Transverse colon (tissue), 4 donors: ENCODE results near the gene OR5L2. TPM values are rescaled to one million over a fixed set of nuclear protein-coding genes. Genes with fewer than 3 reads are reported as not detected.
A peak's percentile ranks its signal among the peaks of the same experiment; 100 is the strongest.
"Not testable (repeated sequence)": the region's sequence is repeated elsewhere in the genome, so short reads cannot be mapped to it uniquely, and the experiment has no call there.

Experiments used
- DNase-seq: peaks from one replicate; pipeline ENCODE4 v3.0.0-alpha.2; 2019
- H3K27ac ChIP-seq, 4 donors: fragments of 200-600 bp; sonication (generic); 2 replicates each; pipeline ENCODE4 v1.5.1; 2016 to 2018; ENCODE audit warnings: inconsistent platforms in 4 of 4
- H3K27me3 ChIP-seq: fragments of 200-600 bp; sonication (generic); 2 replicates; pipeline ENCODE4 v1.5.1; 2017; ENCODE audit warnings: inconsistent platforms
- H3K36me3 ChIP-seq, 4 donors: fragments of 200-600 bp; sonication (generic); 2 replicates each; pipeline ENCODE4 v1.5.1; 2017 to 2019; ENCODE audit warnings: inconsistent platforms in 4 of 4
- H3K4me1 ChIP-seq, 4 donors: fragments of 200-600 bp; sonication (generic); 2 replicates each; pipeline ENCODE4 v1.5.1; 2017 to 2020; ENCODE audit warnings: inconsistent platforms in 4 of 4
- H3K4me3 ChIP-seq, 4 donors: fragments of 200-600 bp; sonication (generic); 1 replicate in 1 of 4; 2 replicates in 3 of 4; pipeline versions ENCODE4 v1.5.1 to v1.6.1; 2017 to 2019; ENCODE audit warnings: inconsistent platforms in 4 of 4
- H3K9me3 ChIP-seq, 2 donors: fragments of 200-600 bp; sonication (generic); 2 replicates each; pipeline ENCODE4 v1.5.1; 2017 to 2019; ENCODE audit warnings: inconsistent platforms in 2 of 2
- EP300 ChIP-seq: sonication (generic); formaldehyde crosslinking; IDR thresholded peaks from one replicate; pipeline ENCODE4 v1.6.1; 2017; ENCODE audit warnings: antibody characterized with exemption, low read depth
- POLR2A ChIP-seq: fragments of 450-650 bp; IDR thresholded peaks from one replicate; pipeline ENCODE4 v1.6.1; 2016; ENCODE audit warnings: antibody characterized with exemption, mild to moderate bottlenecking, moderate library complexity
- POLR2AphosphoS5 ChIP-seq, 3 donors: sonication (generic); formaldehyde crosslinking; IDR thresholded peaks; one replicate each; pipeline ENCODE4 v1.6.1; 2016; ENCODE audit warnings: antibody characterized with exemption in 3 of 3
- WGBS, 2 donors: methylation state at CpG; one replicate each; pipeline ENCODE4 v1.1.5; 2018; ENCODE audit warnings: low coverage in 1 of 2; 5-methylcytosine and 5-hydroxymethylcytosine counted together
- in situ Hi-C, 4 donors: fragments of 200-750 bp; cut with MboI; loops; one replicate each; pipeline versions ENCODE4 v1.15.0 to v1.15.1; 2017; ENCODE audit warnings: low sequenced_read_pairs in 3 of 4, low pct_ligation_motif_present in 1 of 4, low pct_unique_long_range_greater_than_20kb in 1 of 4
- intact Hi-C: fragments of 100-400 bp; cut with DNase I; formaldehyde crosslinking; loops from one replicate; pipeline ENCODE4 v1.15.1; 2023; ENCODE audit warnings: low total_unique reads
- small RNA-seq, 4 donors: library from RNA; depleted of rRNA; stranded (forward); fragments of <200 nt; gene quantifications; one replicate each; pipeline ENCODE3, GENCODE V24; 2016
- total RNA-seq, 4 donors: library from RNA; depleted of rRNA; stranded (reverse); fragments of >200 nt; gene quantifications; one replicate each; pipeline ENCODE4 v1.1.0, GENCODE V29; 2016
- TF ChIP-seq, protein P1 (sequence below), 5 experiments: fragments of 200-600 bp in 3 of 5; fragments of 450-650 bp in 2 of 5; sonication (generic) in 3 of 5; IDR thresholded peaks; 1 replicate in 2 of 5; 2 replicates in 3 of 5; pipeline ENCODE4 v1.5.1; 2016 to 2017; ENCODE audit warnings: antibody characterized with exemption in 5 of 5, inconsistent platforms in 3 of 5, mild to moderate bottlenecking in 2 of 5, moderate library complexity in 1 of 5

OR5L2 gene
- total RNA-seq, 4 donors from 2014 or later: not detected

DNA sequence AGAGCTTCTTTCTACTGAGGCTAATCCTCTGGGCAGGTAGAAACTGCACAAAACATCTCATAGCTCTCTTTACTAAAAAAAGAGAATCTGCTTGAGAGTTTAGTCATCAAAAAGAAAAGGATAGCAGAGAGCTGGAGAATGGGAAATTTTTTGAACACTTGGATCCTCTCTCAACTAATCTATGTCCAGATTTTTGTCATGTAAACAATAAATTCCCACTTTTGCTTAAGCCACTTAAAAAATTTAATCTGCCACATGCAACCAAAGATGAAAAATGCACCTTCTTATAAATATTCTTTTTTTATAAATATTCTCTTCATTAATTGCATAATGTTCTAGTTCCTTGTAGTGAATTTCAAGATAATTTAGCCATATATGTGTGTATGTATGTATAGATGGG is 22.0 kb downstream of the OR5L2 start:
- Histone ChIP-seq H3K4me1 (no peaks in the 10 kb centered on the region), H3K27me3 (no peaks in the 10 kb centered on the region), H3K4me3 (no peak overlapping the region), H3K9me3 (peaks cover 0 to 3% of the 10 kb centered on the region in 2 donors), H3K27ac (no peak overlapping the region), H3K36me3 (no peaks in the 10 kb centered on the region)
- no peak for DNase-seq
- in situ Hi-C loops: no loop called here
- TF ChIP-seq EP300 (no peak), POLR2AphosphoS5 (IDR thresholded peaks at IDR 0.05) (no peak), POLR2A (no peak)
- TF ChIP-seq, protein P1, sequence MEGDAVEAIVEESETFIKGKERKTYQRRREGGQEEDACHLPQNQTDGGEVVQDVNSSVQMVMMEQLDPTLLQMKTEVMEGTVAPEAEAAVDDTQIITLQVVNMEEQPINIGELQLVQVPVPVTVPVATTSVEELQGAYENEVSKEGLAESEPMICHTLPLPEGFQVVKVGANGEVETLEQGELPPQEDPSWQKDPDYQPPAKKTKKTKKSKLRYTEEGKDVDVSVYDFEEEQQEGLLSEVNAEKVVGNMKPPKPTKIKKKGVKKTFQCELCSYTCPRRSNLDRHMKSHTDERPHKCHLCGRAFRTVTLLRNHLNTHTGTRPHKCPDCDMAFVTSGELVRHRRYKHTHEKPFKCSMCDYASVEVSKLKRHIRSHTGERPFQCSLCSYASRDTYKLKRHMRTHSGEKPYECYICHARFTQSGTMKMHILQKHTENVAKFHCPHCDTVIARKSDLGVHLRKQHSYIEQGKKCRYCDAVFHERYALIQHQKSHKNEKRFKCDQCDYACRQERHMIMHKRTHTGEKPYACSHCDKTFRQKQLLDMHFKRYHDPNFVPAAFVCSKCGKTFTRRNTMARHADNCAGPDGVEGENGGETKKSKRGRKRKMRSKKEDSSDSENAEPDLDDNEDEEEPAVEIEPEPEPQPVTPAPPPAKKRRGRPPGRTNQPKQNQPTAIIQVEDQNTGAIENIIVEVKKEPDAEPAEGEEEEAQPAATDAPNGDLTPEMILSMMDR (IDR thresholded peaks at IDR 0.05): no peak
- intact Hi-C loops: no loop called here

DNA sequence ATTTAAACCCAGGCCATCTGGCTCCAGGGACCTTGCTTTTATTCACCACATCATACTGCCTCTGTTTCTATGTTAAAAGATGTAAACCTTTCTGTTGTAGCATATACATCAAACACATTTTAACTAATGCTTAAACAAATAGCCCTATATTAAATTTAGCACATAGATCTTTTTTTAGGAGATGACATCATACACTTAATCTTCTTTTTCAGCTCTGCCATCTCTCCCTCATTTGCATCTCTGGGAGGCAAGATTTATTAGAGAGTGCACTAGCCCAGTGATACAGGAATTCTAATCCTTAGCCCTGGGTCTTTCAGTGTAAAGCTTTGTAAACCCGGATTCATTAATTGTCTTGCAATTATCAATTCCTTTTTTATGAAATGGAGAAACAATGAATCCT is 25.1 kb downstream of the OR5L2 start:
- TF ChIP-seq EP300: no peak
- DNase-seq: no peak
- intact Hi-C loops: no loop called here
- in situ Hi-C loops: no loop called here
- no peaks in the 10 kb centered on the region for H3K36me3 ChIP-seq
- H3K27me3 ChIP-seq: no peaks in the 10 kb centered on the region
- 74 to 80% methylated on average over 1 of the region's 1 CpG for WGBS, 2 donors
- no peak overlapping the region for H3K4me3 ChIP-seq
- H3K9me3 ChIP-seq: no peaks in the 10 kb centered on the region
- H3K4me1 ChIP-seq: no peaks in the 10 kb centered on the region
- H3K27ac ChIP-seq: no peak overlapping the region

DNA sequence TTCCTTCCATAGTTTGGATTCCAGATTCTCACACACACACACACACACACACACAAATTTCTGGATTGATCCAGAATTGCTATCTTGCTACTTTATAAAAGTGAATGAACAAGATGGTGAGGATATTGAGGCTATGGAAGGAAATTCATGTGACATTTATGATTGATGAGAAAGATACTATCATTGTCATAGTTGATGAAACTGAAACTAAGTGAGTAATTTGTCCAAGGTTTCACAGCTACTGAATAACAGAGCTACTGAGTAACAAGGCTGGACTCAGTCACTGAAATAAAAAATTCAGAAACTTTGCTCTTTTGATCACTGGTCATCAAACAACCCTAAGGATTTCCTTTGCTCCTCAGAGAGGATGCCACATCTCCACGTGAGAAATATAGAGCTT is 27.7 kb downstream of the OR5L2 start:
- WGBS, 2 donors: 10 to 44% methylated on average over 1 of the region's 1 CpG
- in situ Hi-C loops: no loop called here

DNA sequence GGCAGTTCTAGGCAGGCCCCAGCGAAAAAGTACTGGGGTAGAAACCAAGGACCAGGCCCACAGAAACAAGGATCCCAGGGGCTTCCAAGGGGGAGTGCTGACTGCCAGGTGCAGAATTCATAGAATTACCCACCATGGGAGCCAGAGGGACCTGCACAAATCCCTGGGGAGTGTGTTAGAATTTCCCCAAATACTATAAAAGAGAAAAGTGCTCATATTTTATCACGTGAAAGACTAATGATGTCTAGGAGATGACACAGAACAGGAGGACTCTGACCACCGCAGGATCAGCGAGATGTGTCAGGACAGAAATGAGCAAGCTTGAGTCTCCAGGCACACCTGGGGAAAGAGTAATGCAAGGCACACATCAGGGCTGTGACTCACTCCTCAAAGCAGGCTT is 40.3 kb downstream of the OR5L2 start:
- H3K27ac ChIP-seq, in situ Hi-C loops: not testable (repeated sequence)
- 33 to 72% methylated on average over 1 to 4 of the region's 4 CpGs for WGBS, 2 donors

More for the DNA sequence above, 27.7 kb downstream of the OR5L2 start:
- intact Hi-C loops: no loop called here
- Histone ChIP-seq H3K27me3 (no peaks in the 10 kb centered on the region), H3K4me1 (no peaks in the 10 kb centered on the region), H3K27ac (no peak overlapping the region), H3K36me3 (no peaks in the 10 kb centered on the region), H3K4me3 (no peak overlapping the region), H3K9me3 (no peaks in the 10 kb centered on the region)
- DNase-seq: no peak
- TF ChIP-seq POLR2AphosphoS5 (IDR thresholded peaks at IDR 0.05) (no peak), EP300 (no peak), POLR2A (no peak)
- TF ChIP-seq, protein P1 (IDR thresholded peaks at IDR 0.05): no peak

DNA sequence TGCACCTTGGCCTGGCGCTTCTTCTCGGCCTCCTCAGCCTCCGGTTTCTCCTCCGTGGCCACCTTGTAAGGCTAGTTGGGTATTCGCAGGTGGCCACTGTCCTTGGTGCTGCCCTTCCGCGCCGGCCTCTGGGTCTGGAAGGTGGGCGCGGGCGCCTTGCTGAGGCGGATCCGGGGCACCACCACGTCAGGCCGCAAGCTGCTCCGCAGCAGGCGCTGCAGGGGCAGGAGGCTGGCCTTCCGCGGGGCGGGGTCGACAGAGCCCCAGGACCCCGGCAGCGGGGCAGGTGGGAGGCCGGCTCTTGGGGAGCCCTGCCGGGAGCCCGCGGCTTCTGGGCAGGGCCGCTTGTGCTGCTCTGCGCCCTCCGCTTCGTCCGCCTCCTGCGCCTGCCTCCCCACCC is 45.7 kb downstream of the OR5L2 start:
- not testable (repeated sequence) for DNase-seq, H3K36me3 ChIP-seq
- H3K4me3 ChIP-seq: peak overlapping the region in 3 of 4 donors; percentile 23 to 37 (median 26)

More for the DNA sequence above, 40.3 kb downstream of the OR5L2 start:
- intact Hi-C loops, H3K4me3 ChIP-seq, H3K36me3 ChIP-seq, DNase-seq, H3K4me1 ChIP-seq, H3K9me3 ChIP-seq, H3K27me3 ChIP-seq: not testable (repeated sequence)

DNA sequence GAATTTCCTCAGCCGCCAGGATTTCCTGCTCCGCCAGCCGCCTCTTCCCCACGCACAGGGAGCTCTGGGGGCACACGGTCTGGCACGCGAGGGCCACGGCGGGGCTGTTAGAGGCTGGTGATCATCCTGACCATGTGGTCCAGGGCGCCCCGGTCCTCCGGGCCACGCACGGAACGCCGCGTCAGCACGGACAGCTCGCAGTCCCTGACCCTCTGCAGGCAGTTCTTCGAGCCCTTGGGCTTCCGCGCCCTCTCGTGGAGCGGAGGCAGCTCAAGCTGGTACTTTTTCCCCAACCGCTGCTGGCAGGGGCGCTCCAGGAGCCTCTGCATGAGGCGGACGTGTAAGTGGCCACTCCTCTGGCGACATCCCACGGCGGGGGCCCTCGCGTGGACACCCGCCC is 46.1 kb downstream of the OR5L2 start:
- DNase-seq, H3K36me3 ChIP-seq, H3K9me3 ChIP-seq, H3K4me1 ChIP-seq, intact Hi-C loops, in situ Hi-C loops, H3K27ac ChIP-seq, H3K27me3 ChIP-seq: not testable (repeated sequence)
- WGBS, 2 donors: 73% methylated on average over 12 of the region's 34 CpGs; no CpG with 5 or more reads in 1 of the 2 donors
- H3K4me3 ChIP-seq: peak overlapping the region in 3 of 4 donors; percentile 23 to 37 (median 26)

More for the DNA sequence above, 45.7 kb downstream of the OR5L2 start:
- H3K9me3 ChIP-seq, H3K27me3 ChIP-seq, intact Hi-C loops, H3K4me1 ChIP-seq, in situ Hi-C loops, H3K27ac ChIP-seq: not testable (repeated sequence)
- WGBS, 2 donors: 80% methylated on average over 21 of the region's 33 CpGs; no CpG with 5 or more reads in 1 of the 2 donors

Small RNA genes lying within 50 kb of the gene (small RNA-seq; reads per million reads assigned to genes)
- gene AC036111.3: 0 reads per million in 4 donors

Other genes with a start within 250 kb of the OR5L2 start
- not detected for gene OR4C11, start 219.6 kb upstream of the OR5L2 start, total RNA-seq
- gene OR4P4, start 192.1 kb upstream of the OR5L2 start, total RNA-seq: not detected
- gene OR4S2, start 178.9 kb upstream of the OR5L2 start, total RNA-seq: not detected
- not detected for gene OR4C6, start 165.0 kb upstream of the OR5L2 start, total RNA-seq
- gene OR5D13, start 53.8 kb upstream of the OR5L2 start, total RNA-seq: not detected
- gene OR5D14, start 31.7 kb upstream of the OR5L2 start, total RNA-seq: not detected
- not detected for gene OR5L1, start 15.9 kb upstream of the OR5L2 start, total RNA-seq
- not detected for gene OR5D18, start 7.6 kb upstream of the OR5L2 start, total RNA-seq
- not detected for gene OR5D16, start 11.5 kb downstream of the OR5L2 start, total RNA-seq
- gene TRIM51, start 56.1 kb downstream of the OR5L2 start, total RNA-seq: not detected
- gene OR5W2, start 87.4 kb downstream of the OR5L2 start, total RNA-seq: not detected
- not detected for gene OR5I1, start 109.2 kb downstream of the OR5L2 start, total RNA-seq
- gene OR10AG1, start 142.7 kb downstream of the OR5L2 start, total RNA-seq: not detected
- not detected for gene OR5F1, start 167.4 kb downstream of the OR5L2 start, total RNA-seq
- gene OR5AS1, start 200.4 kb downstream of the OR5L2 start, total RNA-seq: not detected